Activated effector memory CD4-positive, alpha-beta T cell treated with Interleukin-2 at 50 U/mL for 16 hours (primary cell): Measurements from ENCODE around the gene TCTA.
A peak's percentile ranks its signal among the peaks of the same experiment; 100 is the strongest.
"Not testable (repeated sequence)": the region's sequence is repeated elsewhere in the genome, so short reads cannot be mapped to it uniquely, and the experiment has no call there.

Source experiments
- DNase-seq: peaks from one replicate; pipeline ENCODE4 v3.0.0-alpha.2; 2020

The TCTA gene, protein sequence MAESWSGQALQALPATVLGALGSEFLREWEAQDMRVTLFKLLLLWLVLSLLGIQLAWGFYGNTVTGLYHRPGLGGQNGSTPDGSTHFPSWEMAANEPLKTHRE

GRCh38 chr3:49411968-49412631, at the start of gene TCTA, which contains the start of gene RHOA:
Gene TCTA, plus strand, starts transcription at chr3:49412423. Its CDS starts 4 bp downstream, at chr3:49412427.
Gene RHOA, minus strand, starts transcription at chr3:49411976. Its CDS starts 36,387 bp downstream, at chr3:49375589.
- DNase-seq = peak; percentile 97

DNA sequence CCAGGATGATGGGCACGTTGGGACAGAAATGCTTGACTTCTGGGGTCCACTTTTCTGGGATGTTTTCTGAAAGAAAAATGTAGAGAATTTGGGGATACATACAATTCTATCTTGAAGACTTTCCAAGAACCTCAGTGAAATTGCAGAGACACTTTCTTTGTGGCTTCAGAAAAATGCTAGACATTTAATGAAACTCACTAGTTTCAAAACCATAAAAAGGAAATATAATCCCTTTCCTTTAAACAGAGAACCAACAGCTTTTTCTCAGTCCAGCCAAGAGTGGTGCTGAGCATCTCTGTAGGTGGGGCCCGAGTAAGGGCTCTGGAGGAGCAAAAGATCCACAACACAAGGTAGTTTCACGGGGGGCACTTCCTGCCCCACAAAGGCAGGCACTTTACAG, 49.7 kb upstream of the TCTA start:
- DNase-seq = no peak

GRCh38 chr3:49370585-49371290, 41.5 kb upstream of the TCTA start:
- no peak for DNase-seq

DNA sequence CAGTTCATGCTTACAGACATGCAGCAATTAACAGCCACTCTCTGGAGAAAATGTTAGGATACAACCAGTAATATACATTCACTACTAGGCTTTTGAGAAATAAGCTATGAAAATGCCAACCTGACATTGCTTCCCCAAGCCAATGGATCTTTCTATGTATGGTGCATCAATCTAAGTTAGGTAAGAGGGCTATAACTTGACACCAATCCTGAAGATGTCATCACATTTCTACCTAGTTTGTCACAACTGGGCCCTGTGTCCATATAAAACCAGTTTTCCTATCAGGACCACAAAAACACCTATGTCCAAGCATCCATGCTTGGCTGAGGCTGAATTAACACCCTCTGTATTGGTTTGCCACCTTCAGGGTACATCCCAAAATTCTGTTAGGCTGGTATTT, 40.3 kb upstream of the TCTA start:
- DNase-seq = no peak

- peak; percentile 4 for DNase-seq
Observed at GRCh38 chr3:49377483-49377882, 34.7 kb upstream of the TCTA start.

DNA sequence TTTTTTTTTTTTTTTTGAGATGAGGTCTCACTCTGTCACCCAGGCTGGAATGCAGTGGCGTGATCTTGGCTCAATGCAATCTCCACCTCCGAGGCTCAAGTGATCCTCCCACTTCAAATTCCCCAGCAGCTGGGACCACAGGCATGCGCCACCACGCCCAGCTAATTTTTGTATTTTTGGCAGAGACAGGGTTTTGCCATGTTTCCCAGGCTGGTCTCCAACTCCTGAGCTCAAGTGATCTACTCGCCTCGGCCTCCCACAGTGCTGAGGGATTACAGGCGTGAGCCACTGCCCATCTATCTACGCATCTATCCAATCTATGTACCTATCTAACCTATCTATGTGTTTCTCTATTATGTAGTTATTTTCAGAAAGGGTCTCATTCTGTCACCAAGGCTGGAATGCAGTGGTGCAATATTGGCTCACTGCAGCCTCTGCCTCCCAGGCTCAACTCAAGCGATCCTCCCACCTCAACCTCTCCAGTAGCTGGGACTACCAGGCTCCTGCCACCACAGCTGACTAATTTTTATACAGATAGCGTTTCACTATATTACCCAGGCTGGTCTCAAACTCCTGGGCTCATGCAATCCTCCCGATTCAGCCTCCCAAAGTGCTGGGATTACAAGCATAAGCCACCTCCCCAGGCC, 33.9 kb upstream of the TCTA start:
- no peak for DNase-seq

DNA sequence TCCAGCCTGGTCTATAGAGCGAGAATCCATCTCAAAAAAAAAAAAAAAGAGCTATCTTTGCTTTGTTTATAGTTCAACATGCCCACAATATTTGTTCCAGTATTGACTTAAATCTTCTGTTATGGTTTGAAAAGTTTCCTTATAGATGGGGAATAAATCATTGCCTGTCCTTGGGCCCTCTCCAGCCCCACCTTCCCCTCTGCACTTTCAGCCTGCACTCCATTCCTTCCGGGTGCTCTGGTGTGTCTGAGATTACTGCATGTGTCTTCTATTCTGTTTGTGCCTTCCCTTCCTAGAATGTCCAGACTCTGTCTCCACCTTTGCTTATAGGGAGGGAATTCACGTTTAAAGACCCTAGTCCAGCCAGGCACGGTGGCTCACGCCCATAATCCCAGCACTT, 28.8 kb upstream of the TCTA start:
- no peak for DNase-seq

DNA sequence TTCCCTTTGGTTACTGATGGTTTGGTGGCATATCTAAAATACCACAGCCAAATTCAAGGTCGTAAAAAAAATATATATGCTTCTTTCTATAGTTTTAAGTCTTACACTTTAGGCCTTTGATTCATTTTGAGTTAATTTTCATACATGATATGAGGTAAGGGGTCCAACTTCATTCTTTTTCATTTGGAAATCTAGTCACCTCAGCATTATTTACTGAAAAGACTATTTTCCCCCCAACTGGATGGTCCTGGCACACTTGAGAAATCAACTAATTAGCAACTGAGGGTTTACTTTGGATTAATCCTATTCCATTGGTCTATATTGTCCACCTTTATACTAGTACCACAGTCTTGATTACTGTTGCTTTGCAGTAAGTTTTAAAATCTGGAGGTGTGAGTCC, 26.6 kb upstream of the TCTA start:
- no peak for DNase-seq

- no peak for DNase-seq
Observed at GRCh38 chr3:49386056-49386756, 26.0 kb upstream of the TCTA start.

- DNase-seq = no peak
Observed at GRCh38 chr3:49387721-49388120, 24.5 kb upstream of the TCTA start.

- DNase-seq = no peak
Observed at GRCh38 chr3:49388289-49388820, 23.9 kb upstream of the TCTA start.

DNA sequence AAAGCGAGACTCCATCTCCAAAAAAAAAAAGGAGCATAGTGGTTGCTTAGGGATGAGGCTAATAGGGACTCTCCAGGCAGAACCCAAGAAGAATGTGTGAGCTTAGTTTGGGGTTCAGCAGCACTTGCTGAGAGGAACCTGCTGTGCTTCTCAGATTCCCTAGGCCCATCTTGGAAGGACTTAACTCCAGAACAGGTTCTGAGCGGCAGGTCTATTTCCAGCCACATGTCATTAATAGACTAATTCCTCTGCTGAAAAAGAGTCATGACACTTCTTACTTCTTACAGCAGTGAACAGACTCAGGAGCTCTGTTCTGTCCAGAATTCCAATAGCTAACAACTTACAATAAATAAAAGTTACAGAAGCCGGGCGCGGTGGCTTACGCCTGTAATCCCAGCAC, 22.9 kb upstream of the TCTA start:
- DNase-seq = no peak

DNA sequence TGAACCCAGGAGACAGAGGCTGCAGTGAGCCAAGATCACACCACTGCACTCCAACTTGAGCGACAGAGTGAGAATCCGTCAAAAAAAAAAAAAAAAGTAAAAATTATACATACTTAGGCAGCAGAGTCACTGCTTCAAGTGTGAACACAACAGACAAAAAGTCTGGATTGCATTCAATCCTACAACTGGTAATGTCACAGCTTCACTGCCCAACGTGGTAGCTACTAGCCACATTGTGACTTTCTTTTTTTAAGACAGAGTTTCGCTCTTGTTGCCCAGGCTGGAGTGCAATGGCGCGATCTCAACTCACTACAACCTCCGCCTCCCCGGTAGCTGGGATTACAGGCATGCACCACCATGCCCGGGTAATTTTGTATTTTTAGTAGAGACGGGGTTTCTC, 20.9 kb upstream of the TCTA start:
- DNase-seq = not testable (repeated sequence)

DNA sequence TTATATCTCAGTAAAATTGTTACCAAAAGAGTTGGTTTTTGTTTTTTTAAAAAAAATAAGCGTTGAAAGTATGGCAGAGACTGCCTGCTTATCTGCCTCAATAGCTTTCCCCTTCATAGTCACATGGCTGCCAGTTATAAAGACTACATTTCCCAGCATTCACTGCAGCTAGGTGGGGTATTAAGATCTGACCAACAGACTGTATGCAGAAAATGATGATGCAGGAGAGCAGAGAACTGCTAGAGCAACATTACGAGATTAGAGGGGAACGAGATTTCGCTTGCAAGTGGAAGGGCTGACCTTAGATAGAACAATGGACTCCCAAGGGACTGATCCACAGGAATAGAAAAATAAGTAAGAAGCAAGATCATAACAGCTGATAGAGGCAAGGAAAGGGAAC, 14.8 kb upstream of the TCTA start:
- DNase-seq = no peak

DNA sequence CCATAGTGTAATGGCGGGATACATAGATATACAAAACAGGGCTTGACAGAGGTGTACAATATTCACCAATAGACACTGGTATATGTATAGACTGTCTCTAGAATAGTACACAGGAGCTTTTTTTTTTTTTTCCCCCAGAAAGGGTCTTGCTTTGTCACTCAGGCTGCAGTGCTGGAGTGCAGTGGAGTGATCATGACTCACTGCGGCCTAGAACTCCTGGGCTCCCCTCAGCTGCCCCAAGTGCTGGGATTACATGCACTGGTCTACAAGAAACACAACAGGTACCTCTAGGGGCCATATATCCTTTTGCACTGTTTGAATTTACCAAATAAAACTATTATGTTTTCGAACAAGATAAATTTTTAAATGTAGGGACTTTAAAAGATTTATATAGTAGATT, 12.8 kb upstream of the TCTA start:
- no peak for DNase-seq

- DNase-seq = no peak
Observed at GRCh38 chr3:49401766-49402165, 10.5 kb upstream of the TCTA start.

GRCh38 chr3:49403891-49404290, 8.3 kb upstream of the TCTA start:
- DNase-seq = no peak

- DNase-seq = not testable (repeated sequence)
Observed at GRCh38 chr3:49405570-49405969, 6.7 kb upstream of the TCTA start.

- no peak for DNase-seq
Observed at GRCh38 chr3:49406571-49407565, 5.4 kb upstream of the TCTA start.

DNA sequence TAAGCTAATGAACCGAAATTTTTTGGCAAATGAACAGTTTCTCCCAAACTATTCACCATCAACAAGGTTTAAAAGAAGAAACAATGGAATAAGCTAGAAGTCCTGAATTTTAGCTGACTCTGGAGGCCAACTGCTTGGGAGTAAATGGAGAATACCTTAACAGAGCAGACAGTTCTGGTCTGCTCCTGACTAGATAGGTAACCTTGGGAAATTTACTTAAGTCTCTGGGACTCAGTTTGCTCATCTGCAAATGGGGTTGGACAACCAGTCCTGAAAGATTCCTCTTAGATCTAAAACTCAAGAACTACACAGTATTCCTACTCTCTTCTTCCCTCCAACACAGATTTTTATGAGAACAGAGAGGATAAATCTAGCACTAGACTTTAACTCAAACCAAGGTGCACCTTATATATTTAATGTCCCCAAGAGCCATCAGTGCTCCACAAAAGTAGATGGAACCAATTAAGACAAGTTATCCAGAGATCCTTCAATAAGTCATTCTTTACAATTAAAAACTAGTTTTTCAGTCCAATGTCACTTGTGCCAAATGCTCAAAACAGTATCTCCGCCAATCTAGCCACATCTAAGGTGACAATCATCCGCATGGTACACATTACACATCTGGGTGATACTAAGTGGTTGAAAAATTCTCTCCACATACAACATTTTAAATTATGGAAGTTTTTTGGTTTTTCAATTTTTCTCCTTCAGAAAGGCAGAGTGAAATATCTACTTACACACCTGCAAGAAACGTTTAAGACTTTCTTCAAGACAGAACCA, 2.0 kb upstream of the TCTA start:
- no peak for DNase-seq
